K562 (cell line): Measurements from ENCODE around the gene MKS1. TPM values are rescaled to one million over a fixed set of nuclear protein-coding genes. Genes with fewer than 3 reads are reported as not detected.

Source experiments
- CBX3 ChIP-seq, 2 experiments: IDR thresholded peaks; 1 replicate in 1 of 2; 2 replicates in 1 of 2; pipeline ENCODE4 v1.6.1; 2012; ENCODE audit warnings: inconsistent platforms in 2 of 2, low read length in 2 of 2, borderline replicate concordance in 1 of 2, control low read depth in 1 of 2
- CHD7 ChIP-seq: fragments of 200-600 bp; sonication (generic); IDR thresholded peaks from one replicate; pipeline ENCODE4 v1.6.1; 2012; ENCODE audit warnings: mild to moderate bottlenecking, low read depth, low read length, inconsistent platforms
- FOXA3 ChIP-seq, 2 experiments: fragments of 450-650 bp in 1 of 2; sonication (generic) in 1 of 2; formaldehyde crosslinking; IDR thresholded peaks in 1 of 2; conservative IDR thresholded peaks in 1 of 2; 2 replicates each; pipeline versions ENCODE4 v1.4.0 to v1.8.0; 2020 to 2022; ENCODE audit warnings: mild to moderate bottlenecking in 2 of 2, missing genetic modification reagents in 1 of 2
- GTF2A2 ChIP-seq: IDR thresholded peaks from 2 replicates; pipeline ENCODE4 v1.6.1; 2016; ENCODE audit warnings: mild to moderate bottlenecking, missing genetic modification characterization, missing compliant biosample characterization
- HOXB6 ChIP-seq: fragments of 250-450 bp; sonication (Bioruptor Pico); IDR thresholded peaks from 2 replicates; pipeline ENCODE4 v1.5.1; 2022; ENCODE audit warnings: mild to moderate bottlenecking, borderline replicate concordance
- PCBP1 ChIP-seq: fragments of 200-400 bp; formaldehyde crosslinking; IDR thresholded peaks from 2 replicates; pipeline ENCODE4 v1.6.1; 2018; ENCODE audit warnings: mild to moderate bottlenecking, low read depth, low read length; ENCODE audit not compliant: poor library complexity, severe bottlenecking
- PHTF2 ChIP-seq: fragments of 250-450 bp; sonication (Bioruptor Pico); IDR thresholded peaks from 2 replicates; pipeline ENCODE4 v1.5.0; 2021; ENCODE audit warnings: mild to moderate bottlenecking
- XRCC4 ChIP-seq: IDR thresholded peaks from one replicate; pipeline ENCODE4 v1.6.1; 2011; ENCODE audit not compliant: insufficient read depth, insufficient read length; ENCODE audit errors: extremely low read depth
- ZBTB33 ChIP-seq: sonication (generic); formaldehyde crosslinking; IDR thresholded peaks from 2 replicates; pipeline ENCODE4 v1.8.1; 2023; ENCODE audit warnings: mild to moderate bottlenecking, missing genetic modification reagents
- ZBTB9 ChIP-seq: fragments of 450-650 bp; formaldehyde crosslinking; IDR thresholded peaks from 2 replicates; pipeline ENCODE4 v1.4.0; 2020; ENCODE audit warnings: mild to moderate bottlenecking, moderate library complexity
- ZNF121 ChIP-seq: sonication (generic); formaldehyde crosslinking; conservative IDR thresholded peaks from 2 replicates; pipeline ENCODE4 v1.8.0; 2022; ENCODE audit warnings: missing genetic modification reagents
- ZNF717 ChIP-seq: fragments of 250-450 bp; sonication (Bioruptor Pico); IDR thresholded peaks from 2 replicates; pipeline ENCODE4 v1.5.0; 2021
- polyA plus RNA-seq, 8 experiments: library from polyadenylated mRNA; depleted of rRNA in 4 of 8; stranded (reverse) in 5 of 8; unstranded in 3 of 8; fragments of >200 nt; fragmentation: Nextera tagmentation in 2 of 8; fragmentation: Illumina TruSeq in 1 of 8; extraction: Ambion mirVana in 2 of 8; extraction: Trizol in 1 of 8; gene quantifications; 2 replicates each; pipeline versions ENCODE4 v1.2.1 to v1.2.3, GENCODE V29; 2011 to 2014; ENCODE audit warnings: inconsistent platforms in 1 of 8, missing spikeins in 1 of 8
- total RNA-seq, 7 experiments: library from RNA; depleted of rRNA in 6 of 7; stranded (reverse); fragments of >200 nt in 6 of 7; fragmentation: Illumina TruSeq in 2 of 7; extraction: Trizol in 2 of 7; gene quantifications; 2 replicates each; pipeline versions ENCODE4 v1.2.1 to v1.2.3, GENCODE V29; 2011 to 2021; ENCODE audit warnings: low replicate concordance in 1 of 7

The MKS1 gene
- total and polyA plus RNA-seq, 9 of the 15 experiments (the other 6 are each of a cell fraction or from before 2014, with no cell fraction given), result 16.3 to 31.0 (median 25.9) TPM

GRCh38 chr17:58219007-58219788, at the start of gene MKS1 (continued):
- TF ChIP-seq XRCC4 (no peak), ZBTB9 (CRISPR knock-in tag) (peak; percentile 50; the same call in 1 of the 2 replicates), FOXA3 (CRISPR knock-in tag; conservative IDR thresholded peaks at IDR 0.05 in 1 of 2, IDR thresholded peaks at IDR 0.05 in 1 of 2) (no peak; a peak in 1 of 4 replicates), PHTF2 (CRISPR knock-in tag) (no peak), GTF2A2 (no peak), ZBTB33 (CRISPR knock-in tag) (no peak), HOXB6 (no peak), CHD7 (no peak), CBX3 (IDR thresholded peaks at IDR 0.05; ENCODE audit: borderline replicate concordance in 1 of 2, low read length in 2 of 2) (peak in 1 of 2 experiments; percentile 79; a peak in 1 of 3 replicates), PCBP1 (no peak), ZNF717 (no peak), ZNF121 (no peak)
